SU-DHL-6 (cell line): ENCODE measurements around the gene PHPT1.
"Not testable (repeated sequence)": the region's sequence is repeated elsewhere in the genome, so short reads cannot be mapped to it uniquely, and the experiment has no call there.

Source experiments
- H2AFZ ChIP-seq: fragments of 200-600 bp; sonication (generic); 2 replicates; pipeline ENCODE4 v1.6.1; 2014; ENCODE audit warnings: low read depth, mild to moderate bottlenecking, moderate library complexity, mixed read lengths, antibody characterized with exemption, low read length; ENCODE audit not compliant: severe bottlenecking
- H3F3A ChIP-seq: fragments of 200-600 bp; shearing (Covaris generic); 2 replicates; pipeline ENCODE4 v1.6.0; 2016; ENCODE audit warnings: antibody characterized with exemption, mild to moderate bottlenecking; ENCODE audit not compliant: insufficient read depth
- H3K27ac ChIP-seq: fragments of 200-600 bp; sonication (generic); 2 replicates; pipeline ENCODE4 v1.5.1; 2016; ENCODE audit warnings: low read depth, mild to moderate bottlenecking, low read length, moderate library complexity, mixed read lengths
- H3K27me3 ChIP-seq: fragments of 200-600 bp; sonication (generic), shearing (Covaris generic); 2 replicates; pipeline ENCODE4 v1.6.0; 2014; ENCODE audit warnings: mild to moderate bottlenecking, low read length
- H3K36me3 ChIP-seq: fragments of 200-600 bp; sonication (generic); 2 replicates; pipeline ENCODE4 v1.6.1; 2014; ENCODE audit warnings: mild to moderate bottlenecking, low read length, mixed read lengths
- H3K4me2 ChIP-seq: fragments of 300-600, 200-600 bp; shearing (Covaris generic), sonication (generic); 2 replicates; pipeline ENCODE4 v1.6.0; 2014; ENCODE audit warnings: low read length, low read depth, mild to moderate bottlenecking; ENCODE audit not compliant: poor library complexity, severe bottlenecking
- H3K4me3 ChIP-seq: fragments of 200-600 bp; sonication (generic); 2 replicates; pipeline ENCODE4 v1.5.1; 2014; ENCODE audit warnings: antibody characterized with exemption, low read length, mild to moderate bottlenecking, mixed read lengths; ENCODE audit not compliant: insufficient read depth, poor library complexity, severe bottlenecking
- H3K79me2 ChIP-seq: fragments of 200-600 bp; sonication (generic); 2 replicates; pipeline ENCODE4 v1.6.1; 2014; ENCODE audit warnings: mild to moderate bottlenecking, low read length, moderate library complexity; ENCODE audit not compliant: insufficient read depth
- H3K9ac ChIP-seq: fragments of 200-600 bp; sonication (generic); 2 replicates; pipeline ENCODE4 v1.7.0; 2014; ENCODE audit warnings: mild to moderate bottlenecking, low read length
- H3K9me2 ChIP-seq: fragments of 200-600 bp; sonication (generic); replicated peaks from 2 replicates; pipeline ENCODE4 v1.6.1; 2014; ENCODE audit warnings: low read length; ENCODE audit not compliant: insufficient read depth
- H3K9me3 ChIP-seq: fragments of 200-600 bp; sonication (generic); 2 replicates; pipeline ENCODE4 v1.6.1; 2014; ENCODE audit warnings: low read length, mixed read lengths; ENCODE audit not compliant: insufficient read depth
- H4K20me1 ChIP-seq: fragments of 200-600 bp; sonication (generic); 2 replicates; pipeline ENCODE4 v1.6.1; 2014; ENCODE audit warnings: low read depth, mild to moderate bottlenecking, antibody characterized with exemption, low read length, moderate library complexity, mixed read lengths
- EZH2phosphoT487 ChIP-seq: fragments of 200-600 bp; sonication (generic), shearing (Covaris generic); conservative IDR thresholded peaks from 2 replicates; pipeline ENCODE4 v1.6.1; 2018; ENCODE audit warnings: mild to moderate bottlenecking, antibody characterized with exemption, low read length, moderate library complexity, mixed read lengths
- TF ChIP-seq, protein P1 (sequence below): fragments of 200-600 bp; sonication (generic); IDR thresholded peaks from one replicate; pipeline ENCODE4 v1.5.1; 2017; ENCODE audit warnings: antibody characterized with exemption, mild to moderate bottlenecking, low read length, moderate library complexity; ENCODE audit not compliant: insufficient read depth, poor library complexity, severe bottlenecking

The PHPT1 gene

GRCh38 chr9:136835162-136835931 is 13.9 kb upstream of the PHPT1 start:
- Histone ChIP-seq H3K27me3 (no peaks in the 10 kb centered on the region), H3K9ac (no peak overlapping the region), H3K9me2 (no peaks in the 10 kb centered on the region), H3K9me3 (no peaks in the 10 kb centered on the region), H3F3A (no peaks in the 10 kb centered on the region), H3K36me3 (no peaks in the 10 kb centered on the region), H4K20me1 (no peaks in the 10 kb centered on the region), H2AFZ (no peak overlapping the region), H3K27ac (no peak overlapping the region), H3K4me2 (no peak overlapping the region), H3K79me2 (no peaks in the 10 kb centered on the region), H3K4me3 (no peak overlapping the region)
- TF ChIP-seq EZH2phosphoT487 = no peak
- TF ChIP-seq, protein P1, sequence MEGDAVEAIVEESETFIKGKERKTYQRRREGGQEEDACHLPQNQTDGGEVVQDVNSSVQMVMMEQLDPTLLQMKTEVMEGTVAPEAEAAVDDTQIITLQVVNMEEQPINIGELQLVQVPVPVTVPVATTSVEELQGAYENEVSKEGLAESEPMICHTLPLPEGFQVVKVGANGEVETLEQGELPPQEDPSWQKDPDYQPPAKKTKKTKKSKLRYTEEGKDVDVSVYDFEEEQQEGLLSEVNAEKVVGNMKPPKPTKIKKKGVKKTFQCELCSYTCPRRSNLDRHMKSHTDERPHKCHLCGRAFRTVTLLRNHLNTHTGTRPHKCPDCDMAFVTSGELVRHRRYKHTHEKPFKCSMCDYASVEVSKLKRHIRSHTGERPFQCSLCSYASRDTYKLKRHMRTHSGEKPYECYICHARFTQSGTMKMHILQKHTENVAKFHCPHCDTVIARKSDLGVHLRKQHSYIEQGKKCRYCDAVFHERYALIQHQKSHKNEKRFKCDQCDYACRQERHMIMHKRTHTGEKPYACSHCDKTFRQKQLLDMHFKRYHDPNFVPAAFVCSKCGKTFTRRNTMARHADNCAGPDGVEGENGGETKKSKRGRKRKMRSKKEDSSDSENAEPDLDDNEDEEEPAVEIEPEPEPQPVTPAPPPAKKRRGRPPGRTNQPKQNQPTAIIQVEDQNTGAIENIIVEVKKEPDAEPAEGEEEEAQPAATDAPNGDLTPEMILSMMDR = no peak

GRCh38 chr9:136835932-136836904 is 13.0 kb upstream of the PHPT1 start:
- Histone ChIP-seq H3K4me2 (no peak overlapping the region), H4K20me1 (no peaks in the 10 kb centered on the region), H3F3A (no peaks in the 10 kb centered on the region), H2AFZ (no peak overlapping the region), H3K27me3 (no peaks in the 10 kb centered on the region), H3K79me2 (no peaks in the 10 kb centered on the region), H3K36me3 (no peaks in the 10 kb centered on the region), H3K27ac (no peak overlapping the region), H3K9ac (no peak overlapping the region), H3K9me2 (no peaks in the 10 kb centered on the region), H3K4me3 (no peak overlapping the region), H3K9me3 (no peaks in the 10 kb centered on the region)
- TF ChIP-seq EZH2phosphoT487 = no peak
- TF ChIP-seq, protein P1 = no peak

GRCh38 chr9:136837146-136837855 is 11.9 kb upstream of the PHPT1 start:
- no peaks in the 10 kb centered on the region for H3K9me2 ChIP-seq
- H3K4me3 ChIP-seq = no peak overlapping the region
- H3F3A ChIP-seq = no peaks in the 10 kb centered on the region; the same call in 1 of the 2 replicates
- H3K4me2 ChIP-seq = no peak overlapping the region
- H3K9me3 ChIP-seq = no peaks in the 10 kb centered on the region
- TF ChIP-seq, protein P1 = no peak
- TF ChIP-seq EZH2phosphoT487 = no peak
- H2AFZ ChIP-seq = no peak overlapping the region
- no peak overlapping the region for H3K27ac ChIP-seq
- no peaks in the 10 kb centered on the region for H3K36me3 ChIP-seq
- no peaks in the 10 kb centered on the region for H3K27me3 ChIP-seq
- H4K20me1 ChIP-seq = no peaks in the 10 kb centered on the region
- no peaks in the 10 kb centered on the region for H3K79me2 ChIP-seq
- H3K9ac ChIP-seq = no peak overlapping the region

- not testable (repeated sequence) for H2AFZ ChIP-seq, H3K9me2 ChIP-seq, H3F3A ChIP-seq, H3K27ac ChIP-seq, H3K79me2 ChIP-seq, H3K4me3 ChIP-seq, H3K9me3 ChIP-seq, H3K9ac ChIP-seq, H3K27me3 ChIP-seq, H3K36me3 ChIP-seq, H3K4me2 ChIP-seq, H4K20me1 ChIP-seq
Measured at GRCh38 chr9:136837856-136838277, 11.3 kb upstream of the PHPT1 start.
